KG1 (cell line): ENCODE data around the gene PITRM1.

Experiments
- DNase-seq: peaks from one replicate; lab custom pipeline; 2025; lab: John Stamatoyannopoulos, UW

Gene PITRM1

GRCh38 chr10:3139216-3139910 lies 33.2 kb downstream of the PITRM1 start:
- DNase-seq, result no peak

- no peak for DNase-seq
Measured at GRCh38 chr10:3137958-3138726, 34.4 kb downstream of the PITRM1 start.

GRCh38 chr10:3136763-3137611 lies 35.6 kb downstream of the PITRM1 start:
- DNase-seq, result no peak

GRCh38 chr10:3136336-3136735 lies 36.2 kb downstream of the PITRM1 start:
- DNase-seq, result no peak

- no peak for DNase-seq
Measured at GRCh38 chr10:3135006-3135405, 37.6 kb downstream of the PITRM1 start.

GRCh38 chr10:3133948-3134347 lies 38.6 kb downstream of the PITRM1 start:
- DNase-seq, result no peak

- no peak for DNase-seq
Measured at GRCh38 chr10:3132036-3133025, 40.3 kb downstream of the PITRM1 start.

- DNase-seq, result no peak
Measured at GRCh38 chr10:3131098-3131497, 41.5 kb downstream of the PITRM1 start.

GRCh38 chr10:3129581-3130340 lies 42.8 kb downstream of the PITRM1 start:
- no peak for DNase-seq

GRCh38 chr10:3128379-3129130 lies 44.0 kb downstream of the PITRM1 start:
- DNase-seq, result no peak

GRCh38 chr10:3127921-3128320 lies 44.7 kb downstream of the PITRM1 start:
- no peak for DNase-seq

GRCh38 chr10:3126741-3127346 lies 45.7 kb downstream of the PITRM1 start:
- DNase-seq, result no peak

- no peak for DNase-seq
Measured at GRCh38 chr10:3126249-3126648, 46.3 kb downstream of the PITRM1 start.

- DNase-seq, result no peak
Measured at GRCh38 chr10:3125527-3126170, 46.9 kb downstream of the PITRM1 start.

GRCh38 chr10:3124412-3125175 lies 48.0 kb downstream of the PITRM1 start:
- DNase-seq, result no peak

GRCh38 chr10:3123571-3124411 lies 48.8 kb downstream of the PITRM1 start:
- no peak for DNase-seq

GRCh38 chr10:3122486-3123205 lies 49.9 kb downstream of the PITRM1 start:
- DNase-seq, result no peak
